GM10847 (cell line): Measurements from ENCODE around the gene KRT82.

Source experiments
- POLR2A ChIP-seq: IDR thresholded peaks from 2 replicates; pipeline ENCODE4 v1.6.1; 2011; ENCODE audit not compliant: insufficient read length; ENCODE audit errors: extremely low read depth

The KRT82 gene

DNA sequence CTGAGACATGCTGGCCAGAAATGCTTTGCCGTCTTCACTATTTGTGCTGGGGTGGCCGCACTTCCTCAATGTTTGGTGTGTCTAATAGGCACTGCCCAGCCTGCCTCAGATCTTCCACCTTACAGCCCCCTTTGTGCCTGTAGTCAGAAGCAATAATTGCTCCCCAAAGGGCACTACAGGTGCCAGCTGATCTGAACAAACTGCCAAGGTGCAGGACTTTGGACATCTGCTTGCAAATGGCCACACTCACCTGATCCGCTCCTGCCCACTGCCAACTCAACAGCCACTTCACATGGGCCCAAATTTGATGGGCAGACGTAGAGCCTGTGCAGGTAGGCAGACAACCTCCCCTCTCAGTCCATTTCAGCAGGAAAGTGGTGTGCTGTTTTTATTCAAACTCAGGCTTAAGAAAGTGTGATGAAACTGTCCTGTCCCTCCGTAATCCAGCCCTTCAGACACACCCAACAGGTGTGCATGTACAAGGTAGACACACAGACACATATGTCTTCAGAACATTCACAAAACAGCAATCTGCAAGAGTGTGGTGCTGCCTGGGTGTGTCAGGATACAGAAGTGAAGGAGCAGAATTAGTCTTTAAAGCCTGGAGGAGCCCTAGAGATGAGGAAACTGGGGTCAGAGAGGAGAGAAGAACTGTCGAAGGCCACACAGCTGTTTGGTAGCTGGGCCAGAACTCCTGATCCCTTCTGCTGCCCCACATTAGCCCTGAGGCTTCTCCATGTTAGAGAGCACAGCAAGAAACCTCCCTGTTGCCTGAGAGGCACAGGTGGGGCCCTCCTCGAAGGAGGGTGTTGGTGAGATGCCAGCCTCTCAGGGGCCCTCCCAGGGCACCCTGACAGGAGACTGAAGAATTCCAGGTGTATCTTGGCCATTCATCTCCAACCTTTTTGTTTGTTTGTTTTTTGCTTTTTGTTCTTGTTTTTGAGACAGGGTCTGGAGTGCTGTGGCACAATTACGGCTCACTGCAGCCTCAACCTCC lies 32.5 kb upstream of the KRT82 start:
- TF ChIP-seq POLR2A, result no peak

DNA sequence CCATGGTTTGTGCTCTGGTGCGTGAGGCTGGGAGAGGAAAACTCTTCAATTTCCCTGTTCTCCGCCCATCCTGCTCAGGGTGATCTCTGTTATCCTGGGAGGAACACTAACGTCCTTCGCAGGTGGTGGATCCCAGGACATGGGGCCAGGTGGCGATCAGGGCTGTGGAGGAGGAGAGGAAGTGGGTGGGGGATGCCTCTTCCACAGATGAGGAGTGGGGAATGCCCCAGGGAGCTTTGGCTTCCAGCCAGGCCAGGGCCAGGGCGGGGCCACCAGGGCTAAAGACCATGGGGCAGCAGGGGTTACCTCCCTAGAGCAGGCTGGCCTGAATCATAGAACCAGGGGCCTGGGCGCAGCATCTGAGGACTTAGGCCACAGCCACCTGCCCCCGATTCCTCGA lies 31.4 kb upstream of the KRT82 start:
- TF ChIP-seq POLR2A, result no peak

DNA sequence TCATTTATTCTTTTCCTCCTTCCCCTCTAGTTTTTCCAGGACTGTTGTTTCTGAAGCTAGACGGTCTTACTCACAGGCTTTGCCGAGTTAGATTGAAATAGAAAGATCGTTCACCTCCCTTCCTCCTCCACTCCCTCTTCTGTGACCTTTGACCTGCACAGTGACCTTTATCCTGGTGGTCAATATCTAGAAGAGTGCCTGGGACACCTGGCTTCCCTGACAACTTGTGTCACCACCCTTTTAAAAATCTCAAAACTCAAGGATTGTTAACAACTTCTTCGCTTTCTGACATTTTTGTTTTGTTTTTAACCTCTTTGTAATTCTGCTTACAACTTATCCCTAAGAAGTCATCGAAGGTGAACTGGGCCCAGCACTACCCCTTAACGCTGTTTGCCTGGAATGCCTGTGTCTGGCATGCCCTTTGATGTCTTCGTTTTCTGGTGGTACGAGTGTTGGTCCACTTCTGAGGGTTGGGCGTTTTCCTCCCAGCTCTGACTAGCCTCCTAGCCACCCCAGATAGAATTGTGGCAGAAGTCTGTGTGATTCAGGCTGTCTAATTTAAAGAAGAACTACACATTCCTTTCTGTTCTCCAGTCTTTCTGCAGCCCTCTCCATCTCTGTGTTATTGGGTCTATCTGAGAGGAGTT lies 30.8 kb upstream of the KRT82 start:
- TF ChIP-seq POLR2A, result no peak

DNA sequence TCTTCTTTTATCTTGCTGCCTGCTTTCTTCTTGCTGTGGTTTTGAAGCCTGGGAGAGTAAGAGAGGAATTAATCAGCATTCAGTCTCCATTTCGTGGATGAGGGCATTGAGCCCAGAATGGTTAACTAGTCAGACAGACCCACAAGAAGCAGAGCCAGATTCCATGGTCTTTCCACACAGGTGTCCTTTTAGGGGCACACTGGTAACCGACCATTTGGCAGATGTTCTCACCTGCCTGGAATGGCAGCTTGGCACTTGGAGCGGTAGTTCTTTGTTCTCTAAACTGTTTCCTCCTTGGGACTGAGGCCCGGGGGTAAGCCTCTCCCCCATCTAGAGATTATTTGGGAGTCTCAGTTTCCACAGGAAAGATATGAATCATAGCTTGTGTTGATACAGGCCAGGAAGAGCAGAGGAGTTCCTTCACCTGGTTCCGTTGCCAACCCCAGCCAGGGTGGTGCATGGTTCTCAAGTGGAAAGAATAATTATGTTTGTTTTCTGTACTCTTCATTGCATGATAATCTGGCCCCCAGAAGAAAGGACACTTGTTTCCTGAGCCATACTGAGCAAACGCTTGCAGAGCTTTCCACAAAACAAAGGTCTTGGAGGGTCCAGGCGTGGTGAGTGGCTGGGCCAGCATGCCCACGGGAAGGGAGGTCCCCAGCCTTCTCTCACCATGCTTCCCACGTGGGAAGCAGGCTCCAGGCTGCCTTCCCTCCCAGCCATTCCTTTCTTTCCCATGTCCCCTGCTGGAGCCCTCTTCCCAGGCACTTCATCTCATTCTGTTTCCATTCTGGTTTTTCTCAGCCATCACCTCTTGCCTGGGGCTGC lies 30.1 kb upstream of the KRT82 start:
- no peak for TF ChIP-seq POLR2A

DNA sequence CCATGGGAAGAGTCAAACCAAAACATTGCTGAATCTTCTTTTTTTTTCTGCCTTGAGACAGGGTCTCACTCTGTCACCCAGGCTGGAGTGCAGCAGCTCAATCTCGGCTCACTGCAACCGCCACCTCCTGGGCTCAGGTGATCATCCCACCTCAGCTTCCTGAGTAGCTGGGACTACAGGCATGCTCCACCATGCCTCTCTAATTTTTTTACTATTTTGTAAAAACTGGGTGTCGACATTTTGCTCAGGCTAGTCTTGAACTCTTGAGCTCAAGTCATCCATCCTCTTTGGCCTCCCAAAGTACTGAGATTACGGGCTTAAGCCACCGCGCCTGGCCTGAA lies 29.5 kb upstream of the KRT82 start:
- TF ChIP-seq POLR2A, result no peak

DNA sequence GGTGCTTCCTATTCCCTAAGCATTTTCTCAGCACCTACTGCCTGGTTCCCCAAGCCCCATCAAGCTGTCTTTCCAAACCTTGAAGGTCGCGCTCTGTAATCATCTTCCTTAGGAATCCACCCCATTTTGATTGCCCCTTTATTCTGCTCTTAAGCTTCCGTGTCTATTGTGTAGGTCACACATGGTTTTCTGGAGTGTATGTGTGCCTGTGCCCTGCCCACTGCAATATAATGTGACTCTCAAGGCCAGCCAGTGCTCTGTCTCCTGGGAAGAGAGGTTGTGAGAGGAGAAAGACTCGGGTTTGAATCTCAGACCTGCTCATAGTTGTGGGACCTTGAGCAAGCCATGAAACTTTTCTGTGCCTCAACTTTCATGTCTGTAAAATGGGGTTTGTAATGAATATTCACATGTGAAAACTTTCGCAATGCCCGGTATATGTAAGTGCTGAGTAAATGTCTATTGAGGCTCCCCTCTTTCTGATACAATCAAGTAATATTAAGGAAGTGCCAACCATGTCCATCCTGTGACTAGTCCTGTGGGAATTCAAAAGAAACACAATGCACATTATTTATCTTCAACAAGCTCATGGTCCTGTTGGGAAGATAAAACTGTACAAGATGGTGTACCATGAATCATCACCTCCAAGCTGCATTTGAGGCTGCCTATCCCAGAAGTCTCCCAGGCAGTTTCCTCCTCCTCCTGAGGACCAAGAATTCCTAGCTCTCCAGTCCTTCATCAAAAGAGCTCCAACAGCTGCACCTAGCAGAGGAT lies 28.8 kb upstream of the KRT82 start:
- no peak for TF ChIP-seq POLR2A

DNA sequence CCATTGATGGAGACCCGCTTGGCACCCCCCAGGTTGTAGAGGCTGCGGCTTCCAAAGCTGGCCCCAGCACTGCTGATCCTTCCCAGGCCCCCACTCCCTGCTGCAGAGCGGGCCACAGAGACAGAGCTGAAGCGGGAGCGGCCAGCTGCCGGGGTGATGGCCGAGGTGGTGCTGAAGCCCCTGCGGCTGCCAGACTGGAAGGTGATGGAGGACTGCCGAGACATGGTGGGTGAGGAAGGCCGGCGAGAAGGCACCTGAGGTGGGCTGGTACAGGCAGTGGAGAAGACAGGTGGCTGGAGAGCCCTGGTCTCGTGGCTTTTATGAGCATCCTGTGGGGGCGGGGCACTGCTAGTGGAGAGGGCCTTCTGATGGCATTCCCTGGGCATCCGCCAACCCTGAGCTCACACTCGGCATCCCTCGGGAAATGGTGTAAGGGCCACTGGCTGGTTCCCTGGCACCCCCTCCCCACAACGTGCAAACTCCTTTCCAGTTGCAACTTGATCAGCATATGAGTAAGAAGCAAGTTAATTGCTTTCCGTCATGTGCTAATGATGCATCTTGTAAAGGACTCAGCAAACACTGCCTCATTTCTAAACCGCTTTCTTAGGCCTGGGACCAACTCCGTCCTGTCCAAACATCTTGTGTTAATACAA lies 28.1 kb upstream of the KRT82 start, which contains the start of gene KRT75:
KRT75 (minus strand) TSS at position 291 of the 653 bp plus-strand sequence; CDS start at position 224, 67 bp downstream.
- no peak for TF ChIP-seq POLR2A

DNA sequence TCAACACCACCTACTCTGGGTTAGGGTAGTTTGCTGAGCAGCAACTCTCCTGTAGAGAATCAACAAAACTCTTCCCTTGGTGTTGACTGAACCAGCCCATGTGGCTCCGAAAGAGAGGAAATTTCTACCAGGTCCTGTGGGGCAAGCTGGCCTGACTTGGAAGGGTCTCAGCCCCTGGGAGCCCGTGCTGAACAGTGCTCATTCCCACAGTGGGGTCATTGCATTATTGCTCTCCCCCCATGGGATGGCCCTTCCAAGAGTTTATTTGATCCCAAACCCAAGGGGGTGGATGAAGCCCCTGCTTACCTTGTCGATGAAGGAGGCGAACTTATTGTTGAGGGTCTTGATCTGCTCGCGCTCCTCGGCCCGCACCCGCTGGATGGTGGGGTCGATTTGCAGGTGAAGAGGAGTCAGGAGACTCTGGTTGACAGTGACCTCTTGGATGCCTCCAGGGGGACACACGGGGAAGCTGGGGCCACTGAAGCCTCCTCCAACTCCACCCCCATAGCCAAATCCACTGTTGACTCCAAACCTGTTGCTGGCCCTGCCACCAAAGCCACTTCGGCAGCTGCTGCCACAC lies 27.5 kb upstream of the KRT82 start:
- TF ChIP-seq POLR2A, result no peak

DNA sequence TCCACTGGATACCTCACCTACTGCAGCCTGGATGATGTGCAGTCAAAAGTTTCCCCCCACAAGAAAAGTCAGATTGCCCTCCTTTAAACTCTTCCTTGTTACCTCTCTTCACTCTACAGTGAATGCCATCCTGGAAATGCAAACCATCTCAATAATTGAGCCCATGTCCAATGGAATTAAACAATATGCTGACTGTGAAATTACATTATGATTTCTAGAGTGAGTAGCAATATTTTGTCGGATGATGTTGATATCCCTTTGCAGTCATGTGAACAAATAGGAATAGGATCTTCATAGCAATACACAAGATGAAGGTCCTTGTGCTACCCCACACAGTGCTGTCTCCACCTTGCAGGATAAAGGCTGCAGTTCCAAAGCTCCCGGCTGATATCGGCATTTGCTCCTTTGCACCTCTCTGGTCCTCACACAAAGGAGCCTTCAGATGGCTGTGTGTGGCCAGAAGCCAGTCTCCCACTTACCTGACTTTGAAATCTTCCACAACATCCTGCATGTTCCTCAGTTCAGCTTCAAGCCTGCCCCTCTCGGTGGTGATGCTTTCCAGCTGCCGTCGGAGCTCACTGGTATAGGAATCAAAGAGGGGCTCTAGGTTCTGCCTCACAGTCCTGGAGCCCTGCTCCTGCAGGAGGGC lies 26.5 kb upstream of the KRT82 start:
- no peak for TF ChIP-seq POLR2A

DNA sequence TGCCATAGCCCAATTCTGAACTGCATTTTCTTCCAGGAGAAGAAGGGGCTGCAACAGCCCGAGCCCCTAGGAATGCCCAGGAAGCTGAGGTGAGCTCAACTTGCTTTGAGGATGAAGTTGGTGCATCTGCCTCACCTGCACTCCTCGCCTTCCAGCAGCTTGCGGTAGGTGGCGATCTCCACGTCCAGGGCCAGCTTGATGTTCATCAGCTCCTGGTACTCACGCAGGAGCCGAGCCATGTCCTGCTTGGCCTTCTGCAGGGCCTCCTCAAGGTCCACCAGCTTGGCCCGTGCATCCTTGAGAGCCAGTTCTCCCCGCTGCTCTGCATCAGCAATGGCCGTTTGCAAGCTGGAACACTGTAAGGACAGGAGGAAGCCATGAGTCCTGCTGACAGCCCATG lies 22.0 kb upstream of the KRT82 start:
- no peak for TF ChIP-seq POLR2A

DNA sequence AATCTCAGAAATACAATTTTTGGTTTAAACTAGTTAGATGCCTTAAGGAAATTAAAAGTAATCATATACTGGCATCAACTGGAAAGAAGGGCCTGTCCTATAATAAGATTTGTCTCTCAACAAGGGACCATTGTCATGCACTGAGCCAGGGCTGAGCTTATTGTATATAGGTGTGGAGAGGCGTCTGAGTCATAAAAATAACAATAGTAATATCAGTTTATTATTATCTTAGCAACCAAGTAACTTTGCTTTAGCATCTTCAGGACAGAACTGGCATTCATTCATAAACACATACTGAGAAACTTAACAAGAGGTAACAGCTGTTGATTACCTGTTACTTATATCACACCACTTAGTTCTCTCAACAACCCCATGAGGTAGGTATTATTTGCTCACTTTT lies 20.9 kb upstream of the KRT82 start:
- TF ChIP-seq POLR2A, result no peak

DNA sequence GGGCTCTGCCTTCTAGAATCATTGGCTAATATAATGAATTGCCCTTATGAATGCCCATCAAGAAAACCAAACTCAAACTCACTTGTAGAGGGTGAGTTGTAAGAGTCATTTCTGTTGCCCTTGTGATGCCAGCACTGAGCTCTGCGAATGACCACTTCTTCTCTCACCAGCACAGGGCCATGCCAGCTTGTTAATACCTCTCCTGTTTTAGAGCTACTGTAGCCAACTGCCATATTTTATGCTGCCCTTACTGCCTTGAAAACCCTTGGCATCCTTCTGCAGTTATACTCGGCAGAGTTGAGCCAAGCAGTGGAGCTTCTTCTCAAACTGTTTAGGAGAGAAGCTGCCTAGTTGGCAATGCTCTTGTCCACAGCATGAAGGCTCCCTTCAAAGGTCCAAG lies 19.9 kb upstream of the KRT82 start:
- TF ChIP-seq POLR2A, result no peak

DNA sequence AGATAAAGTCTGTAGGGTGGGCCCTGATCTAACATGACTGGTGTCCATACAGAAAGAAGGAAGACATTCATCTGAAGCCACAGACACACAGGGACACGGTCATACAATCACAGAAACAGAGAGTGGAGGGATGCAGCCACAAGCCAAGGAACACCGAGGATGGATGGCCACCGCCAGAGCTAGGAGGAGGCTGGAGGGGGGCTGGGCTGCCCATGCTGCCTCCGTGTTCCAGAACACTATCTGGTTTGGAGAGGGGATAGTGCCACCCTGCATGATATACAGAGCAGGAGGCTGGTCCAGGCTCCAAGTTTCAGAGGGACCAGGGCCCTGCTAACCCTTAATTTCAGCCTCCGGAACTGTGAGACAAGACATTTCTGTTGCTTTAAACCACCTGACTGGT lies 19.3 kb upstream of the KRT82 start:
- no peak for TF ChIP-seq POLR2A
